T-helper 2 cell treated with Interferon-gamma antibody and Interleukin-4, amounts not matched to agents 5 μg/mL and 100 μg/mL, for 36 hours (primary cell): ENCODE results near the gene AGPAT2.

Experiments used
- DNase-seq: peaks from one replicate; pipeline ENCODE4 v3.0.0; 2021; ENCODE audit warnings: low spot score
- H3K27ac Mint-ChIP-seq: one replicate; pipeline ENCODE4 v1.8.0; 2021; ENCODE audit warnings: mild to moderate bottlenecking, mixed read lengths
- H3K27me3 Mint-ChIP-seq: one replicate; pipeline ENCODE4 v1.8.0; 2021; ENCODE audit warnings: low read depth, mixed read lengths
- H3K36me3 Mint-ChIP-seq: one replicate; pipeline ENCODE4 v1.8.0; 2021; ENCODE audit warnings: low read depth, mixed read lengths
- H3K4me1 Mint-ChIP-seq: one replicate; pipeline ENCODE4 v1.8.0; 2021; ENCODE audit warnings: low read depth, mixed read lengths
- H3K4me3 Mint-ChIP-seq: one replicate; pipeline ENCODE4 v1.8.0; 2022; ENCODE audit warnings: mild to moderate bottlenecking, moderate library complexity, mixed read lengths
- H3K9me3 Mint-ChIP-seq: one replicate; pipeline ENCODE4 v1.8.0; 2021; ENCODE audit warnings: mixed read lengths

AGPAT2 gene

DNA sequence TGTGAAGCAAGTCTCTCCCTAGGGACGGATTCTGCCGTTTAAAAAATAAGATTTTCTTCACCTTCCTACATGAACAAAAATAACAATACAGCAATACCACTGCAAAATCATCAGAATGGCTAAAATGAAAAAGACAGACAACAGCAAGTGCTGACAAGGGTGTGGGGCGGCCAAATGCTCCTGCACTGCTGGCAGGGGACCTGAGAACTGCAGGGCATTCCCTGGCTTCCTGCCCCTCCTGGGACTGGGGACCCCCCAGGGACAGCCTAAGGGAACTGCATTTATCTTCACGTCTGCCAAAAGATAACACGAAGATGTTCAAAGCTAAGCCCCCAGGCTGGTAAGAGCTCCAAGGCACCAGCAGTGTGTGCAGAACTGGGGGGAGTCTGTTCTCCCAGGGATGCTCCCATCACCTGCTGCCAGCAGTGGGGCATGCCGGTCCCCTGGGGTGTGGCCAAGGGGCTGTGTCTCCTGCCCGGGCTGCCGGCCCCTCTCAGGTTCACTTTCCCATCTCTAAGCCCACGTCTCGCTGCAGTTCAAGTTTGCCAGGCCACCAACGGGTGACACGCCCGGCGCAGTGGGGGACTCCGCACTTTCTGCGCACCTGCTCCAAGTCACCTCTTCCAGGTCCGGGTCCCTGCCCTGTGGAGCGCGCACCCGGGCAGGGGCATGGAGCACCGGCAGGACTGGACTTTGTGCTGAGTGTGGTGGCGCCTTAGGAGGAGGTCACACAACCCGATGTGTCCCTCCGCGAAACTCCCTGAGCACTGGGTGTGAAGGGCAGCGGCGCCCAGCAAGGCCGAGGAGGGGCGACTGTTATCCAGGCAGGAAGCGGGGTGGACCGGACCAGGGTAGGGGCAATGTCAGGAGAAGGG lies 29.0 kb downstream of the AGPAT2 start:
- Mint-ChIP-seq H3K27ac (no peak overlapping the region), H3K4me3 (no peak overlapping the region)
- DNase-seq = no peak

DNA sequence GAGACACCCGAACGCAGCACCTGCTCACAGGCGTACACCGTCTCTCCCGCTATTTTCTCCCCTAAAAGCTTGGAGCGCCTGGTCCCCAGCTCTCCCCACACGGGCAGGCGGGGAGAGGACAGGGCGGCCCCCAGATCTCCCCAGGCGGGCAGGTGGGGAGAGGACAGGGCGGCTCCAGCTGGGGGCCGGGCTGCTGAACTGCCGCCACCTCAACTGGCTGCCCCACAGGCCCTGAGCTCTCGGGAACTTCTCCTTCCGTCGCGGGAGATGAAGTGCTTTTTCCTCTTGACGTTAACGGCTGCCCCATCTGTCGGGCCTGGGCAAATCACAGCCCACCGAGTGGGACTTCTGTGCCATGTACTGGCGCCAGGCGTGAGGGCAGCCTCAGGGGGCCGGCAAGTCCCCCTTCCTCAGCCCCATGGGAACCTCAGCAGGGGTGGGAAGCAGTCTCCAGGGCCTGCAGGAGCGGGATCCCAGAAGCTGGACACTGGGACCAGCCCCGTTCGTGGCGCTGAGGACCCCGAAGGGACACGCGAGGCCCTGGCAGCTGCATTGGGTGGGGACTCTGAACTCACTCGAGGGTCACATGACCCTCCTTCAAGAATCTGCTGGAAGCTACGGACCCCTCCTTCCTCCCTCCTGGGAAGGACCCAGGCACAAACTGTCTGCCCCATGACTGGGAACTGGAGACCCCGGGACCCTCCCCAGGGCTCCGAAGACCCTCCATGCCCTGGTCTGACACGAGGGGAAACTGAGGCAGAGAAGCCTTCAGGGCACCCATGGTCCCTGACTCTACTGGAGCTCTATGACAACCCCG lies 30.3 kb downstream of the AGPAT2 start:
- DNase-seq = no peak
- Mint-ChIP-seq H3K27me3 (peaks cover 36% of the 10 kb centered on the region), H3K4me1 (peaks cover 2% of the 10 kb centered on the region), H3K36me3 (no peaks in the 10 kb centered on the region), H3K4me3 (no peak overlapping the region), H3K9me3 (no peaks in the 10 kb centered on the region), H3K27ac (no peak overlapping the region)

More for the DNA sequence above, 29.0 kb downstream of the AGPAT2 start:
- Mint-ChIP-seq H3K27me3 (peaks cover 36% of the 10 kb centered on the region), H3K4me1 (peaks cover 2% of the 10 kb centered on the region), H3K9me3 (no peaks in the 10 kb centered on the region), H3K36me3 (no peaks in the 10 kb centered on the region)

GRCh38 chr9:136656183-136656738 lies 31.0 kb downstream of the AGPAT2 start:
- Mint-ChIP-seq H3K27me3 (peaks cover 36% of the 10 kb centered on the region), H3K4me1 (peaks cover 2% of the 10 kb centered on the region)

GRCh38 chr9:136655536-136656182 lies 31.6 kb downstream of the AGPAT2 start:
- Mint-ChIP-seq H3K4me1 (peaks cover 2% of the 10 kb centered on the region), H3K27ac (no peak overlapping the region), H3K4me3 (no peak overlapping the region), H3K9me3 (no peaks in the 10 kb centered on the region), H3K27me3 (peaks cover 36% of the 10 kb centered on the region), H3K36me3 (no peaks in the 10 kb centered on the region)
- no peak for DNase-seq

More at GRCh38 chr9:136656183-136656738, 31.0 kb downstream of the AGPAT2 start:
- Mint-ChIP-seq H3K9me3 (no peaks in the 10 kb centered on the region), H3K4me3 (no peak overlapping the region), H3K27ac (no peak overlapping the region), H3K36me3 (no peaks in the 10 kb centered on the region)
- DNase-seq = no peak

- no peaks in the 10 kb centered on the region for H3K36me3 Mint-ChIP-seq
- no peak for DNase-seq
- H3K9me3 Mint-ChIP-seq = no peaks in the 10 kb centered on the region
- peaks cover 2% of the 10 kb centered on the region for H3K4me1 Mint-ChIP-seq
- no peak overlapping the region for H3K4me3 Mint-ChIP-seq
- no peak overlapping the region for H3K27ac Mint-ChIP-seq
- peaks cover 31% of the 10 kb centered on the region for H3K27me3 Mint-ChIP-seq
Measured at GRCh38 chr9:136654820-136655535, 32.3 kb downstream of the AGPAT2 start.

GRCh38 chr9:136653323-136654079 lies 33.8 kb downstream of the AGPAT2 start:
- no peaks in the 10 kb centered on the region for H3K9me3 Mint-ChIP-seq
- H3K27ac Mint-ChIP-seq = no peak overlapping the region
- no peak for DNase-seq
- peaks cover 31% of the 10 kb centered on the region for H3K27me3 Mint-ChIP-seq
- peaks cover 2% of the 10 kb centered on the region for H3K4me1 Mint-ChIP-seq
- no peaks in the 10 kb centered on the region for H3K36me3 Mint-ChIP-seq
- no peak overlapping the region for H3K4me3 Mint-ChIP-seq

- peaks cover 23% of the 10 kb centered on the region for H3K27me3 Mint-ChIP-seq
- no peak for DNase-seq
- no peaks in the 10 kb centered on the region for H3K36me3 Mint-ChIP-seq
- H3K4me1 Mint-ChIP-seq = peaks cover 2% of the 10 kb centered on the region
- H3K9me3 Mint-ChIP-seq = no peaks in the 10 kb centered on the region
- H3K4me3 Mint-ChIP-seq = no peak overlapping the region
- H3K27ac Mint-ChIP-seq = no peak overlapping the region
Measured at GRCh38 chr9:136651860-136652259, 35.4 kb downstream of the AGPAT2 start.

GRCh38 chr9:136650648-136651047 lies 36.6 kb downstream of the AGPAT2 start:
- H3K36me3 Mint-ChIP-seq = no peaks in the 10 kb centered on the region
- peaks cover 18% of the 10 kb centered on the region for H3K27me3 Mint-ChIP-seq
- no peaks in the 10 kb centered on the region for H3K4me1 Mint-ChIP-seq
- DNase-seq = no peak
- no peak overlapping the region for H3K4me3 Mint-ChIP-seq
- H3K27ac Mint-ChIP-seq = no peak overlapping the region
- H3K9me3 Mint-ChIP-seq = no peaks in the 10 kb centered on the region

- Mint-ChIP-seq H3K4me1 (no peaks in the 10 kb centered on the region), H3K9me3 (no peaks in the 10 kb centered on the region), H3K4me3 (no peak overlapping the region), H3K27ac (no peak overlapping the region), H3K36me3 (no peaks in the 10 kb centered on the region), H3K27me3 (peaks cover 15% of the 10 kb centered on the region)
- DNase-seq = no peak
Measured at GRCh38 chr9:136650021-136650420, 37.2 kb downstream of the AGPAT2 start.

GRCh38 chr9:136648751-136649150 lies 38.5 kb downstream of the AGPAT2 start:
- H3K4me1 Mint-ChIP-seq = no peaks in the 10 kb centered on the region
- no peaks in the 10 kb centered on the region for H3K9me3 Mint-ChIP-seq
- H3K27me3 Mint-ChIP-seq = peaks cover 17% of the 10 kb centered on the region
- no peak overlapping the region for H3K4me3 Mint-ChIP-seq
- H3K36me3 Mint-ChIP-seq = no peaks in the 10 kb centered on the region
- DNase-seq = no peak
- H3K27ac Mint-ChIP-seq = no peak overlapping the region

GRCh38 chr9:136646827-136647711 lies 40.2 kb downstream of the AGPAT2 start:
- Mint-ChIP-seq H3K27ac (no peak overlapping the region), H3K9me3 (no peaks in the 10 kb centered on the region), H3K36me3 (no peaks in the 10 kb centered on the region), H3K4me1 (no peaks in the 10 kb centered on the region), H3K27me3 (peaks cover 30% of the 10 kb centered on the region), H3K4me3 (no peak overlapping the region)
- no peak for DNase-seq
